Stimulated activated CD4-positive, alpha-beta T cell treated with anti-CD3 and anti-CD28 coated beads, Interleukin-1b, Interleukin-23, amount 100 ng/mL, for 1 hour (primary cell): Measurements from ENCODE around the gene CNTN5.

ENCODE experiments used
- DNase-seq, 2 donors: peaks; one replicate each; pipeline ENCODE4 v3.0.0-alpha.2; 2020; ENCODE audit warnings: low read depth in 2 of 2

Gene CNTN5

DNA sequence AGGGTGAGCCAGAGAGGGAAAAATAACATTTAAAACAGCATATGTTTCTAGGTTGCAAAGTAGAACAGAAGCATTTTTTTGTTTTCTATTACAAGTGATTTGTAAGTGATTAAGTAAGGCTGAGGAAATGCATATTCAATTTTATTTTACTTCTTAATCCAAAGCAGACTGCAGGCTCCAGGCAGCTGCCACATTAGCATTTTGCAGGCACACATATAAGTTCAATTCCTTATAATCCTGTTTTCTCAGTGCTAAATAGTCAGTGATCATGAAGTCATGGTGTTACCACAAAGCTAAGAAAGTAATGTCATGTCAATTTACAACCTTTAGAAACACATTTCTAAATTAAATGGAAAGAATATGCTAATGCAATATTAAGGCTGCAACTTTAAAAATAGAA lies 149.8 kb downstream of the CNTN5 start:
- DNase-seq: no peak

DNA sequence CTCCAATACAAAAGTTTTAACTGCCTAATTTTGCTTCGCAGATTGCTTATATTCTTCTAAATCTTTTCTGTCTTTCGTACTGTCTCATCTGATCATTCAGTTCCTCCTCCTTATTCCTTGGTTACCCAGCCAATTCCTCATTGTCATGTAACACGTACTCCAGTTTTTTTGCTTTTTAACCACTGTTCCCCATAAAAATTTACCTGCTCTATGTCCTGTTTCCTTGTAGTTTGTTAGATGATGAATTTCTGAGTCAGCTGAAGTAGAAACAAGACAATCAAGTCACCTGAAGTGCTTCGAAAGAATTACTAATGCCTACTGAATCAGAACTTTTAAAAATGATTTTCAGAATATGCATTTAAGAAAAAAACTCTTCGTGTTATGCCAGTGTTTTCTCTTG lies 150.6 kb downstream of the CNTN5 start:
- DNase-seq: no peak

- no peak for DNase-seq
Observed at GRCh38 chr11:99176430-99176829, 155.7 kb downstream of the CNTN5 start.

- no peak for DNase-seq
Observed at GRCh38 chr11:99177446-99177845, 156.7 kb downstream of the CNTN5 start.

GRCh38 chr11:99184146-99184545 lies 163.4 kb downstream of the CNTN5 start:
- no peak for DNase-seq

DNA sequence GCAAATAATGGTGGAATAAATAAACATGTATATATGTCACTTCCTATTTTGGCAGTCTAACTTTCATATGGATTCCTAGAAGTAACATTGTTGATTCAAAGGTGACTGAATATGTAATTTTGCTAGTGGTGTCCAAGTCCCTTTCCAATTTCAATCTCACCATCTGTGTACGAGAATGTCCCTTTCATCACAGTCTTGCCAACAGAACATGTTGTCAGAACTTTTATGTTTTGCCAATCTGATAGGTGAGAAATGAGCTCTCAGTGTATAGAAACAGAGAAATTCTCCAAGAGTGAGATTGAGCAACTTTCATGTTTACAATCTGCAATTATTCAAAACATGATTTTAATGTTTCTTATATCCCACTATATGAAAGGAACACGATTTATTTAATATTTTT lies 167.5 kb downstream of the CNTN5 start:
- DNase-seq: no peak

DNA sequence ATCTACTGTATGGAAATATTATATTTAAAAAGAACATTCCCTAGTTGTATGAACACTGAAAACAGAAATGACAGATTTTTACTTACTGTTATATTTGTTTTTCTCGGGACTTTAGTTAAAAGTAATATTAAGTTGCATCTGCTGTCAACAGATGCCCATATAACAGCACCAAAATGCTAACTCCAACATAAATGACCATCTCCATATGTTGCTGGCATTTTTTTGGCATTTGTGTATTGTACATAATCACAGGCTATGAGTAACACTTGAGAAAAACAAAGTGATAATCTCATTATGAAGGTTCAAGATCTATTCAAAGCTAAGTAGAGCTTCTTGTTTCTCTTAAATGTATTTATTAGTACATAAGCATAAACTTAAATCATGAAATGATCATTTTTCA lies 172.0 kb downstream of the CNTN5 start:
- DNase-seq: no peak

DNA sequence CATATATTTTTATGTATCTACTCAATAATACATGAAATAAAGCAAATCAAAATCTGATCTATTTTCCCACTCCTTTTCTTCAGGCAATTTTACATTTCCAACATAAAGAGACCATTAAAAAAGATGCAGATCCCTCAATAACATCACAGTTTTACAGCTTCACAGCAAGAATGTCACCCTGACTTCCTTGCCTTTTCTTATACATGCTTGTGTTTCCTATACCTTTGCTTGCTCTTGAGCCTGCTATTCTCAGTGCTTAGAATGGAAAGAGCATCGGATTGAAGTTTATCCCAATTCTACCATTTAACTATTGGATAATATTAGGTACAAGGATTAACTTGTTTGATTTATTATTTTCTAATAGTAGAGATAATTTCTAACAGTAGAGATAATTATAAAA lies 176.7 kb downstream of the CNTN5 start:
- no peak for DNase-seq

DNA sequence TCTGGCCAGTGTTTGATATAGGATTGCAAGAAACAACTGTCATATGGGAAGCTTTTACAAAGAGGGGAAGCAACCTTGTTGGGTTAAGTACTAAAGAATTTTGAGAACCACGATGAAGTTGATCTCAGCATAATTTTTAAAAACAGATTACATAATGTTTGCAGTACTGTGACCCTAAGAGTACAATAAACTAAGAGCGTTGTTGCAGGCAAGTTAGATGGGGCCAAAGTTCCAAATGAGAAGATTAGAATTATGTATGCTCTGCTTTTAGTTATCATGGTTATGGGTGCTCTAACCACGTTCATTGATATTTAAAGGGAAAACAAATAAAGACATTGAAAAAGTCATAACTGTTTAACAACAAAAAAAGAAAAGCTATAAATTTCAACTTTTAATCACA lies 177.5 kb downstream of the CNTN5 start:
- no peak for DNase-seq

DNA sequence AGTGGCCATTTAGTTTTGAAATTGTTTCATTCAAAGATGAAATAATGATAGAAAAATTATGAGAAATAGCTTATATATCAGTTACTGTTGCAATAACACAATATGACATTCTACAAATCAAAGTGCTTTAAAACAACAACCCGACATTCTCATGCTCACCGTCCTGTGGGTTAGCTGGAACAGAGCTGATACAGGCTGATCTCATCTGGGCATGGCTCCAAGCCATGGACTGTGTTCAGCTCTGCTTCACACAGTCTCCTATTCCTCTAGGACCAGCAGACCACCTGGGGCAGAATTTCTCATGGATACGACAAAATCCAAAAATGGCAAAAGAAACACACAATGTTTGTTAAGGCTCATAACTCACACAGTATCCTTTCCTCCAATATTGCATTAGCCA lies 178.6 kb downstream of the CNTN5 start:
- DNase-seq: no peak

DNA sequence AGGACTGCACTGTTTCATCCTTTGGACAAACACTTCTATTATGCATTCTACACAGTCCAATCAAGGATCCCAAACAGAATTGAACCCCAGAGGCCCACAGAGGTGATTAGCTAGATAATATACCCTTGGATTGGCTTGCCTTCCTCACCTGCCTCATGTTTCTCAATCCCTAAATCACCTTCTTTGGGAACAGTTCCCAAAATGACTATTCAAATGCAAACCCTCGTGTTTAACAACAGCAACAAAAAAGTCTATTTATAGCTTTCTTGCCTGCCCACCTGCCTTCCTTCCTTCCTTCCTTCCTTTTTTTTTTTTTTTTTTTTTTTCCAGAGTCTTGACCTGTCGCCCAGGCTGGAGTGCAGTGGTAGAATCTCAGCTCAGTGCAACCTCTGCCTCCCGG lies 180.0 kb downstream of the CNTN5 start:
- no peak for DNase-seq

DNA sequence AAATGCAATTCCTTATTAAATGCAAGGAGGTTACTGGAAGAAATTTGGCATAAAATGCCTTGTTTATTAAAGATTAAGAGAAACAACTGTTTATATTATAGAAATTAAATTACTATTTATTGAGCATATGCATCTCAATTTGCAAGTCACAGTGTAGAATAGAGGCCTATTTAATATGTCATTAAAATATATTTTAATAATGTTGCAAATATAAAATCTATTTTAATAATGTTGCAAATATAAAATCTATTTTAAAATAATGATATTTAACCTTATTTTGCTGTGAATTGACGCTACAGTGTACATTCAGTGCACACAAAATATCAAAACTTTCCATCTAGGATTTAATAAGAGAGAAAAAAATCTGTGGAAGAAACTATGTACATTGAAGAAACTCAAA lies 188.1 kb downstream of the CNTN5 start:
- no peak for DNase-seq

DNA sequence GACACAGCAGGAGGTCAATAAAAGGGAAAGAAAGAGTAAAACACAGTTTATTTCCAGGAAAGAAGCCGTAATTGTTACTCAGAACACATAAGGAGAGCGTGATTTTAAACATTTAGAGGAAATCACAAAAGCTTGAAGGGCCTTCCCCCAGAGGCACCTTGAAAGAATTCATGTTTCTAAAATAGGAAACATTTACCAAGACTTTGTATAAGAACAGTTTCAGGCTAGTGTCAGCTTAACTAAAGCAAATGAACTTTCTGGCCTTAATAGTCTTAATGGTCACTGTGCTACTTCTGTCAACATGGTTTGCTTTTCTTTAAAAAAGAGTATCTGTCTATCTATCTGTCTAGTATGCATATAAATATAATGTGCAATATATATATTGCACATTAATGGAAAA lies 208.8 kb downstream of the CNTN5 start:
- no peak for DNase-seq

GRCh38 chr11:99234534-99234933 lies 213.8 kb downstream of the CNTN5 start:
- DNase-seq: no peak

- DNase-seq: no peak
Observed at GRCh38 chr11:99238401-99238800, 217.7 kb downstream of the CNTN5 start.

DNA sequence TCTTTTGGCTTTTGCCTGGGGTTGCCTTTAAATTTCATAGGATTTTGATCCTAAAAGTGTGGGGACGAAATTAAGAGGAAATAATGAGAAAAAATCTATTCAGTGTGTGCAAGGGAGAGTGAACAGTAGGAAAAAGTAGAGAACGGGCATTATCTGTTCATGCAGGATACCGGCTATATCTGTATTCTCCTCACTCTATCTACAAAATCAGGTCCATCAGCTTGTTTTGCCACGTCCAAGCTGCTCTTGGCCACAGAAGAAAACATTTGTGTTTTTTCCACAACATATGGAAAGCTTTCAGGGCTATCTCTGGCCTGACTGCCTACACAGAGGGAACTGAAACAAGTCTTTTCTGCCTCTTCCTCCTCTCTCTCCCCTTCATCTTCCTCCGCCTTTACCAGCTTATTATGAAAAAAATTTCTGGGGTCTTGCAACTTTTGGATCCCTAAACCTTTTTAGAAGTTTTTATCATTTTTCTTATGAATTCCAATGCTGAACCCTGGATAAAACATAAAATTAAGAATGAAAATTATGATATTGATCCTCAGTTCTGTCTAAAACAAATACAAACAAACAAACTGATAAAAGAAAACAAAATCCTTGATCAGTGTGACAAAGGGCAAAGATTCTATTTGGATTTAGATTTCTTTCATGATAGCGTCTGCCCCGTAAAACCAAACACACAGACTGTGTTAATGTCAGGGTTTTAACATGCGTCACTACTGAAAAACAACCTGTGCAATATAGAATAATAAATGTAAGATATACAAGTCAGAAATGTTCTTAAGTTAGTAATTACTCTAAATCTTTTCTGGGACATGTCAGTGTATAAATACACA lies 219.7 kb downstream of the CNTN5 start:
- DNase-seq: no peak

DNA sequence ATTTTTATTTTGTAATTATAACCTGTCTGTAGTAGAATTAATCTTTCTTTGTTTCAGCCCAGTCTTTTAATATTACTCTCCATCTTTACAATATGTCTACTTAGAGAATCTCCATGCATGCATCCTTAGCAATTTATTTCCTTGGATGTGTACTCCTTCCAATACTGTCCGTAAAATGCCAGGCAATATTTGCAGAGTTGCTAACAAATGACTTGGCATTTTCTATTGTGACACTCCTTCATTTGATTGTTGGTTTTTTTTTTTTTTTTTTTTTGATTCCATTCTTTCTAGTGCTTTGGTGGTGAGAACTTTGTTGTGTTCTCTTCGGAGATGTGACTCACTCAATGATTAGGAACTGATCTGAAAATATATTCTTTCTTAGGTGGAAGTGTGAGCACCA lies 220.3 kb downstream of the CNTN5 start:
- no peak for DNase-seq

- DNase-seq: no peak
Observed at GRCh38 chr11:99244613-99245012, 223.9 kb downstream of the CNTN5 start.

- DNase-seq: no peak
Observed at GRCh38 chr11:99246199-99246598, 225.4 kb downstream of the CNTN5 start.

DNA sequence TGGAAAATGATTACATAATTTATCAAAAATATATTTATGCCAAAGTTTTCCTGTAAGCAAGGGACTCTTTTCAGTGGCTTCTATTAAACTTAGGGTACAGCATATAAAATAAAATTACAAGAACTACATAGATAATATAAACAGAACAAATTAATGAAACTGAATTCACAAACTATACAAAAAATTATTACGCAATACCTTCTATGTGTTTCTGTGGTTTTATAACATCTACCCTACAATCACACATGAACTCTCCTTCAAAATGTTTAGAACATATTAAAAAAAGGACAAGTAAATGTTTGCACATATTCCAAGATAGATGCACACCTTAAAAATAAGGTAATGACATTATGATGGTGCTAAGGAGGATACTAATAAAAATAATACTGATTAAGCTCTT lies 235.9 kb downstream of the CNTN5 start:
- no peak for DNase-seq

- no peak for DNase-seq
Observed at GRCh38 chr11:99257131-99257530, 236.4 kb downstream of the CNTN5 start.

DNA sequence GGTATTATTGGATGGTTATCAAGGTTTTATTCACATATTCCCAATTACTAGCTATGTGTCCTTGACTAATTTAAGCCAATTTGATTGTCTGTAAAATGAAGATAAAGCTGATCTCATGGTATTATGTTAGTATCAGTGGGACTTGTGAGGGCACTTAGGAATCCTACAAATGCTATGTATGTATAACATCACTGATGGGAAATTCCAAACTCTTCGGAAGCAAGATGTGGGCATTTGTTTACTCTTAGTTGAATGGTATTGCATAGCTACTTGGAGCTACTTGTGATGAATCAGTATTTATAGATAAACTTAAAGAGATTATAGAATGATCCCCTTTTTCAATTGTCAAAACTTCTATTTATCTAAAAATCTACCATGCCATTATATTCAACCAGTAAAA lies 239.9 kb downstream of the CNTN5 start:
- DNase-seq: no peak

GRCh38 chr11:99268886-99269285 lies 248.1 kb downstream of the CNTN5 start:
- no peak for DNase-seq

GRCh38 chr11:99271527-99271926 lies 250.8 kb downstream of the CNTN5 start:
- DNase-seq: no peak
